ENCODE results near the gene CORO2B. TPM values are rescaled to one million over a fixed set of nuclear protein-coding genes. Genes with fewer than 3 reads are reported as not detected.
A peak's percentile ranks its signal among the peaks of the same experiment; 100 is the strongest.
"Not testable (repeated sequence)": the region's sequence is repeated elsewhere in the genome, so short reads cannot be mapped to it uniquely, and the experiment has no call there.

CORO2B gene
- total RNA-seq, 1 donor from 2014 or later = 3.2 TPM

DNA sequence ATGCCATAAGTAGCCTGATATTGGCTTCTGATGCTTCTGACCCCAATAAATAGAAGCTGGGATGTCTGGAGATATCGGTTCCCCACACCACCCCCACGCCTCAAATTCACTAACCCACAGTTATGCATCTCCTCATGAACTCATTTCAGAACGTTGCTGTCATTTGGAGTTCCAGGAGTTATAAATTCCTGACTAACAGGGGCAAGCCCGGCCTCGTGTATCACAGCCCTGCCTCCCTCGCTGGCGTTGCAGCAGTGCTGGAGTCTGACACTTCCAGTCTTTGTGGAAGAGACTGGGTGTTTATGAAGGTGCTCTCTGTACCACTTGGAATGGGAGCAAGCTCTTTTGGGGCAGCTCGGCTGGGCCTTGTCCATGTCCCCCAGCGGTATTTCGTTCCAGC is 140.9 kb downstream of the CORO2B start:
- peak; percentile 57 for DNase-seq (ENCODE audit: low read depth)

GRCh38 chr15:68721886-68722285 is 143.1 kb downstream of the CORO2B start:
- no peak for DNase-seq (ENCODE audit: low read depth)

GRCh38 chr15:68725736-68726135 is 146.9 kb downstream of the CORO2B start:
- no peak for DNase-seq (ENCODE audit: low read depth)

DNA sequence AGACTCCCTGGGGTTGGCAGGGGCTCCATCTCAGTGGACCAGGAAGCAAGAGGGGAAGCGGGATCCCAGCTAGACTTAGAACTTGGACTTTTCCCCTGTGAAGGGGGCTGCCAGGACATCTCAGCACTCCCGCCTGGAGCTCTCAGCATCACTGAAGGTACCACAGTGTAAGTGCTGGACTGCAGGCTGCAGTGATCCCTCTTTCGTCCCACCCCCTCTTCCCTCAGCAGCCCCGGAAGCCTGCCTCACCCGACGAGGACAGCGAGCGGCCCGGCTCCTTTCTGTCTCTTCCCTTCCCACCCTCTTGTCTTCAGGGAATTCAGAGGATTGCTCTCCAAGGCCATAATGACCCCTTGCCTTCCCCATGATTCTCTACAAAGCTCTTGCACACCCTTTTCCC is 147.5 kb downstream of the CORO2B start:
- DNase-seq (ENCODE audit: low read depth) = no peak

DNA sequence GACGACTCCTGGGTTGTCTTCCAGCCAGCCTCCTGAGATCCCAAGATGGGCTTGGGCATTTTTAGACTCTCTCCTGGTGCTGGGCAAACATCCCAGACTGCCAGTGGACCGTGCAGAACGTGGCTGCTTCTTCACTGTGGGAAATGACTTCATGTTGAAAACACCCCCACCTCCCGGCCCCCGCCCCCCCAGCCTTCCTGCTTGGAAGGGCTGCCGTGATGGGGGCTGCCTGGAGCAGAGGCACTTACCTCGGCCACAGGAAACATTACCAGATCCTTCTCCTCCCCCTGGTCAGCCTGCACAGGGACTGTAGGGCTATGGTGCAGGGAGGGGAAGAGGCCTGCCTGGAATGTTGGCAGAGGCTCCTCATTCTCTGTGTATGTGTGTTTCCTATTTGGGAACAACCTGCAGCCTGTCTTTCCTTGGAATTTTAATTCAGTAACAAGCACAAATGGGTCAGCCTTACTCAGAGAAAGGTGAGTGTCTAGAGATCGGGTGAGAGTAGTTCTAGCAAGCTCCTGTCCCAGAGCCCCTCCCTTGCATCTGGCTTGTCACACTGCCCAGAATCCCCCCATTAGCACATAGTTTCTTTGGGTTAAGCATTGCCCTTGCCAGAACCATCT is 151.1 kb downstream of the CORO2B start:
- DNase-seq (ENCODE audit: low read depth) = peak; percentile 32

DNA sequence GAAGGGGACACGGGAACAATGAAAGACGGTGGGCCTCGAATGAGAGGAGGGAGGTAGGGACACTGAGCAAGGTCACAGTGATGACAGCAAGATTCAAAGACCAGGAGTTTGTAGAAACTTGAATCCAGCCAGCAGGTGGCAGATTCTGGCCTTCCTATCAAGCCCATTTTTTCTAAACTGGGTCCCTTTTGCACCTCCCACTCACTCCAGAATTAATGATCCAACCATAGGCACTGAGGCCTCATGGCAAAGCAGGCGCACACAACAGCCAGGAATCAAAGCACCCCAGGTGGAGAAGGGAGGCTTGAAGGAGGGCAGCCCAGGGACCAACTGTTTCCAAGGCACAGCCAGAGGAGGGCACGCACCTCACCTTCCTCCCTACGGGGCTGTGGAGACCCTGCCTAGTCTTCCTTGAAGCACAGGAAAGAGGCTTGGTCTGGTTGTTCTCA is 151.7 kb downstream of the CORO2B start:
- DNase-seq (ENCODE audit: low read depth) = peak; percentile 38

GRCh38 chr15:68730976-68731897 is 152.4 kb downstream of the CORO2B start:
- no peak for DNase-seq (ENCODE audit: low read depth)

GRCh38 chr15:68732451-68732850 is 153.7 kb downstream of the CORO2B start:
- no peak for DNase-seq (ENCODE audit: low read depth)

- DNase-seq (ENCODE audit: low read depth) = peak; percentile 62
These were observed 154.9 kb downstream of the CORO2B start for GRCh38 chr15:68733666-68734065.

- no peak for DNase-seq (ENCODE audit: low read depth)
These were observed 155.6 kb downstream of the CORO2B start for GRCh38 chr15:68734352-68734751.

DNA sequence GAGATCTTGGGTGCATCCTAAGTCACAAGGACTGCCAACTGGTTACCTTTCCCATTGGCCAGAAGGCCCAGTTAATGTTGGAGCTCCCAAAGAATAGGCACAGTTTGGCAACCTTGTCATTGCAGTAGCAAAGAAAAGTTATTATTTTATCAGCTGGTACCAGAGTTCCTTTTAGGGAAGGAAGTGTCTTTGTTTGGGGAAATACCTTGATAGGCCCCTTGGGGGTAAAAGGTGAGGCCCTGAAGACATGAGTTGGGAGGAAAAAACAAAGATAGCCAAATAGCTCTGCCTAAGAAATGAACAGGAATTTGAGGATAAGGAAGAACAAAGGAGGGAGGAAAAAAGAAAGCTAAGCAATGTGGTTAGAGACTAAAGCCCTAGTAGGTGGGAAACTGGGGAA is 156.1 kb downstream of the CORO2B start:
- no peak for DNase-seq (ENCODE audit: low read depth)

- no peak for DNase-seq (ENCODE audit: low read depth)
These were observed 156.8 kb downstream of the CORO2B start for GRCh38 chr15:68735610-68736009.

GRCh38 chr15:68739390-68740080 is 160.7 kb downstream of the CORO2B start:
- no peak for DNase-seq (ENCODE audit: low read depth)

- DNase-seq (ENCODE audit: low read depth) = peak; percentile 71
These were observed 164.5 kb downstream of the CORO2B start for GRCh38 chr15:68743256-68743655.

DNA sequence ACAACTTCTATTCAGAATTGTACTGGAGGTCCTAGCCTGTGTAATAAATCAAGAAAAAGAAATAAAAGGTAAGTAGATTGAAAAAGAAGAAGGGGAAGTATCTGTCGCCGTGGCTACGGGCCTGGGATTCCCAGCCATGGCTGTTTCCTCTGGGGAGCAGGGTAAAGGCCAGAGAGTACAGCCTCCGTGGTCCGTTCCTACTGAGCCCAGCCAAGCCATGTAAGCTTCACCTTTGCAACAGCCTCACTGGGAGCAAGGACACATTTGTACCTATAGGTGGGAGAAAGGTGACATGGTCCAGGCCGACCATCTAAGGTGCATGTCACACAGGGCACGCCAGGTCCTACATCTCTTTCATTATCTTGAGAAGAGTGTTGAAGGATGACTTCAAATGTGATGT is 170.6 kb downstream of the CORO2B start:
- DNase-seq (ENCODE audit: low read depth) = no peak

GRCh38 chr15:68749793-68750192 is 171.0 kb downstream of the CORO2B start:
- peak; percentile 54 for DNase-seq (ENCODE audit: low read depth)

GRCh38 chr15:68751622-68752021 is 172.8 kb downstream of the CORO2B start:
- no peak for DNase-seq (ENCODE audit: low read depth)

DNA sequence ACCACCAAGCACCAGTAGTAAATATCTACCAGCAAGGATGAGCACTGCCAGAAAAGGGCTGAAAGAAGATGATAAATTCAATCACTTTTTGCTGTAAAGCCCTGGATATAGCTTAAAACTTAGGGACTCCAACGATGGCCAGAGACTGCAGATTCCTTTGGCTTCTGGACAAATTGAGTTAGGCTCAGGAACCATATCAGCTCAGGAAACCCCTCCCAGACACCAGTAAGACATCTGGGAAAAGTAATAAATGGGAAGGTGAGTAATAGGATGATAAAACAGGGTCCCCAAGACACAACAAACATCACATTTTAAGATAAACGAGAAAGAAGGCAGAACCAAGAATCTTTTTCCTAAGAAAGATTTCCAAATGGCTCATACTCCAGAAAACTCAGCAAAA is 176.9 kb downstream of the CORO2B start:
- no peak for DNase-seq (ENCODE audit: low read depth)

GRCh38 chr15:68759982-68760579 is 181.3 kb downstream of the CORO2B start:
- not testable (repeated sequence) for DNase-seq (ENCODE audit: low read depth)

GRCh38 chr15:68763063-68763462 is 184.3 kb downstream of the CORO2B start:
- DNase-seq (ENCODE audit: low read depth) = no peak

DNA sequence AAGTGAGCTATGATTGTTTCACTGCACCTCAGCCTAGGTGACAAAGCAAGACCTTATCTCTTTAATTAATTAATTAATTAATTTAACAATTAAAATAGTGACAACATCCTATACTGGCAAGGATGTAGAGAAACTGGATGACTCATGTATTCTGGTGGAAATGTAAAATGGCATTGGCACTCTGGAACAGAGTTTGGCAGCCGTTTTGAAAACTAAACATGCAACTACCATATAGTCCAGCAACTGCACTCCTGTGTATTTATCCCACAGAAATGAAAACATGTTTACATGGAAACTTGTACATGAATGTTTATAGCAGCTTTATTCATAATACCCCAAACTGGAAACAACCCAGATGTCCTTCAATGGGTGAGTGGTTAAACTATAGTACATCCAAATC is 185.3 kb downstream of the CORO2B start:
- no peak for DNase-seq (ENCODE audit: low read depth)
